OCI-LY1 (cell line): ENCODE results near the gene ADORA3.

ENCODE experiments used
- CTCF ChIP-seq: fragments of 200-600 bp; sonication (generic), shearing (Covaris generic); IDR thresholded peaks from 2 replicates; pipeline ENCODE4 v1.5.1; 2017; ENCODE audit warnings: mild to moderate bottlenecking, antibody characterized with exemption, low read length, moderate library complexity, mixed read lengths
- EZH2 ChIP-seq: fragments of 200-600 bp; sonication (generic), shearing (Covaris generic); IDR thresholded peaks from 2 replicates; pipeline ENCODE4 v1.8.0; 2017; ENCODE audit warnings: borderline replicate concordance, mixed run types, mild to moderate bottlenecking, antibody characterized with exemption, low read length, moderate library complexity, mixed read lengths

GRCh38 chr1:111553196-111553595 lies 49.8 kb upstream of the ADORA3 start:
- TF ChIP-seq CTCF, result no peak
- no peak for TF ChIP-seq EZH2
